Fibroblast of skin of right biceps (primary cell): Measurements from ENCODE around the gene PKIB.
"Not testable (repeated sequence)": the region's sequence is repeated elsewhere in the genome, so short reads cannot be mapped to it uniquely, and the experiment has no call there.

Experiments
- DNase-seq: peaks from one replicate; pipeline ENCODE4 v3.0.0-alpha.2; 2013

PKIB gene

GRCh38 chr6:122621638-122622037 is 11.4 kb downstream of the PKIB start:
- no peak for DNase-seq

GRCh38 chr6:122622479-122622878 is 12.3 kb downstream of the PKIB start:
- DNase-seq = peak; percentile 16

- DNase-seq = no peak
Measured at GRCh38 chr6:122623279-122623678, 13.1 kb downstream of the PKIB start.

GRCh38 chr6:122624853-122625252 is 14.6 kb downstream of the PKIB start:
- DNase-seq = no peak

- no peak for DNase-seq
Measured at GRCh38 chr6:122628714-122629113, 18.5 kb downstream of the PKIB start.

- DNase-seq = no peak
Measured at GRCh38 chr6:122631571-122632249, 21.5 kb downstream of the PKIB start.

GRCh38 chr6:122640366-122640765 is 30.2 kb downstream of the PKIB start:
- DNase-seq = no peak

- no peak for DNase-seq
Measured at GRCh38 chr6:122641819-122642218, 31.6 kb downstream of the PKIB start.

GRCh38 chr6:122642604-122643003 is 32.4 kb downstream of the PKIB start:
- DNase-seq = not testable (repeated sequence)

- no peak for DNase-seq
Measured at GRCh38 chr6:122645256-122645655, 35.1 kb downstream of the PKIB start.

GRCh38 chr6:122647765-122648164 is 37.6 kb downstream of the PKIB start:
- no peak for DNase-seq

- no peak for DNase-seq
Measured at GRCh38 chr6:122648726-122649125, 38.5 kb downstream of the PKIB start.

GRCh38 chr6:122649701-122650100 is 39.5 kb downstream of the PKIB start:
- no peak for DNase-seq

GRCh38 chr6:122650403-122650802 is 40.2 kb downstream of the PKIB start:
- DNase-seq = no peak

GRCh38 chr6:122651031-122651430 is 40.8 kb downstream of the PKIB start:
- DNase-seq = no peak

GRCh38 chr6:122651604-122652003 is 41.4 kb downstream of the PKIB start:
- peak; percentile 10 for DNase-seq

- DNase-seq = no peak
Measured at GRCh38 chr6:122652431-122652830, 42.2 kb downstream of the PKIB start.

- DNase-seq = peak; percentile 26
Measured at GRCh38 chr6:122653094-122653493, 42.9 kb downstream of the PKIB start.

- DNase-seq = no peak
Measured at GRCh38 chr6:122654012-122654411, 43.8 kb downstream of the PKIB start.

GRCh38 chr6:122657601-122658000 is 47.4 kb downstream of the PKIB start:
- peak; percentile 19 for DNase-seq

- DNase-seq = no peak
Measured at GRCh38 chr6:122660296-122660695, 50.1 kb downstream of the PKIB start.

- no peak for DNase-seq
Measured at GRCh38 chr6:122663981-122664380, 53.8 kb downstream of the PKIB start.

GRCh38 chr6:122665929-122666328 is 55.7 kb downstream of the PKIB start:
- DNase-seq = no peak

GRCh38 chr6:122666418-122666817 is 56.2 kb downstream of the PKIB start:
- DNase-seq = no peak

GRCh38 chr6:122669418-122669817 is 59.2 kb downstream of the PKIB start:
- DNase-seq = no peak
